DLD1 (cell line): ENCODE measurements around the gene ANKFY1.

ENCODE experiments used
- in situ Hi-C: cut with HindIII; loops from 2 replicates; pipeline ENCODE4 v1.10.0; 2017; ENCODE audit warnings: low sequenced_read_pairs

The ANKFY1 gene

DNA sequence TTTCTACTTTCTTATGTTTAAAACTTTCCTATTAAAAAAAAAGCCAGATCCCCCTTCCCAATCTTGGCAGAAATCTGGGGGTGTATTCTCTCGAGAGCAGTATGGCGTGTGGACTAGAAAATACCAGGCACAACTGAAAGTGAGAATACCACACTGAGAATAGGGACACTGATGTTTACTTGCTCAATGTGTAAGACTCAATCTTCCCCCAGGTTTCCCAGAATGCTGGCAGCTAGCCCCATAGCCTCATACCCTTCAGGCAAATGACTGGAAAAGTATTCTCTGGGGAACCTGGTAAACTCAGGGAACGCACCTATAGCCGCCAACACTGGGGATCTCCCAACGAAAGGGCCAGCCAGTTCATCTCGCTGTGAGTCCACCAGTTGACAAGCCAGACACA is 136.2 kb downstream of the ANKFY1 start:
- in situ Hi-C loops = no loop called here

DNA sequence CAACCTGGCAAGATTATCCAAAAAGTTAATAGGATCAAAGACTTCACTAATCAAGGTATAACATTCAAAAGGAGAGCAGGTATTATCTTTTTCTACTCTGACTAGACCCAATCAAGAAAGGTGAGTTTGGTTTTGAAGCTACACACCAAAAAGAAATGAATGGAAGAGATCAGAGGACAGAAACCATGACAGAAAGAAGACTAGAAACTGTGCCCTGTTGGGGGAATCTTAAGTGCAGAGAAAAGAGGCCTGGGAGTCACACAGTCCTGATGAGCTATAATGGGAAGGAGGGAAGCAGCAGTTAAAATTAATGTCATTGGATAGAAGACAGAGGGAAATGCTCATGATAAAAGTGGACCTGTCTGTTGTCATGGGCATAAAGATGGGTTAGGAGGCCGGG is 138.2 kb downstream of the ANKFY1 start:
- in situ Hi-C loops = no loop called here

DNA sequence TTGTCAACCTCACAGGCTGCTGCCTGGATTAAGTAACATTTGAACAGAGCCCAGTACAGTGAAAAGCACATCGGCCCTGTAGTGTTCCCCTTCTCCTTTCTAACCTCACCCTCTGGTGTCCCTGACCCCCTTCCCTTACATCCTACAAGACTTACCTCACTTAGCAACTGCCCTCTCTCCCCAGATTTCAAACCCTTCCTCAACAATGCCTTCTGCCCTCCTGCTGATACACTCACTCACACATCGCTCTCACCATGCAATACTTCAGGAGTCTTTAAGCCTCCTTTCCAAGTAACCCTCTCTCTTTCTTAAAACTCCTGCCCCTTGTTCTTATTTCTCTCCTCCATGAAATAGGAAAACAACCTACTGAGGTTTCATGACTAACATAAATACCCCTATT is 138.8 kb downstream of the ANKFY1 start:
- in situ Hi-C loops = no loop called here

DNA sequence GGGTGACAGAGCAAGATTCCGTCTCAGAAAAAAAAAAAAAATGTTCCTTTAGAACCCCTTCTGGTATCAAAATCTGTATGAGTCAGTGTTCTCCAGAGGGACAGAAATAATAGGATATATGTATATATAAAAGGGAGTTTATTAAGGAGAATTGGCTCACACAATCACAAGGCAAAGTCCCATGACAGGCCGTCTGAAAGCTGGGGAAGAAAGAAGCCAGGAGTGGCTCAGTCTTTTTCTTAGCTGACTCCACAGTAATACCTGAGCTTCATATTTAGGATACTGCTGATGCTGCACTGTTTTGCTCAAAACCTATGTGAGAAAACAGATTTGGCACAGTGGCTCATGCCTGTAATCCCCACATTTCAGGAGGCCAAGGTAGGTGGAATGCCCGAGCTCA is 143.4 kb downstream of the ANKFY1 start:
- in situ Hi-C loops = no loop called here

DNA sequence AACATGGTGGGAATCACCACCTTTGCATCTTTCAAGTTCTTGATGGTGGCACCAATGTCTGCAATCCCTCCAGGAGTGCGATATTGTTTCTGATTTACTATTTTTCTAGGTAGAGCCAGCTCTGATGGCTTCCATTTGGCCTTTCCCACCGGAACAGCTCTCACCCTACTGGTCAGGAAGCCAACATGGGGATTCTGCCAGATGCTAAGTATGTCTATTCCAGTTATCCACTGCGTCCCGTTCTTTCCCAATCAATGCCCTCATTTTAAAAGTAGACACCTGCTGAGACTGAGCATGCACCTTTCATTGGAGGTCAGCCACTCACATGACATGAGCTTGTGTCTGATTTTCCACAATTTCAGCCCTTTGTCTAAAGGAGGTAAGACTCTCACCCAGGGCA is 144.5 kb downstream of the ANKFY1 start:
- in situ Hi-C loops = no loop called here

DNA sequence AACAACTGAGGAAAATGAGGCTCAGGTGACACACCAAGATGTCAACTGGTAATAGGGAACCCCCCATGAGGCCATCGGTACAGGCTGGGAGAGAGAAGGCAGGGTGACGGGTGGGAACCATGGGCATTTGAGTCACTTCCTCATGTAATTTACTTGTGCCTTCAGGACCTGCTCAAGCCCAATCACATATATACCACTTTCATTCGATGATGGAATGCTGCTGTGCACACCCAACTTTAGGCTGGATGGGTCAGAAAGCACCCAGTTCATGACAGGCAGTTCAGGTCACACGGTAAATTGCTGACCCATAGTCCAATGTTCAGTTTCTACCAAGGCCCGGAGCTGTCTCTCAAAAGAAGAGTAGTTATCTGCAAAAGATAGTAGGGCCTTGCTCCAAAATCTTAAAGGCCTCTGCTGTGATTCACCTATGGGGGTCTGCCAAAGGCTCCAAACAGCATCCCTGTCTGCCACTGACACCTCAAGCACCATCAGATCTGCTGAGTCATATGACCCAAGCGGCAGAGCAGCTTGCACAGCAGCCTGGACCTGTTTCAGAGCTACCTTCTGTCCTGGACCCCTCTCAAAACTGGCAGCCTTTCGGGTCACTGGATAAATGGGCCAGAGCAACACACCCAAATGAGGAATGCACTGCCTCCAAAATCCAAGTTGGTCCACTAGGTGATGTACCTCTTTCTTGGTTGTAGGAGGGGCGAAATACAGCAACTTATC is 145.6 kb downstream of the ANKFY1 start:
- in situ Hi-C loops = no loop called here

DNA sequence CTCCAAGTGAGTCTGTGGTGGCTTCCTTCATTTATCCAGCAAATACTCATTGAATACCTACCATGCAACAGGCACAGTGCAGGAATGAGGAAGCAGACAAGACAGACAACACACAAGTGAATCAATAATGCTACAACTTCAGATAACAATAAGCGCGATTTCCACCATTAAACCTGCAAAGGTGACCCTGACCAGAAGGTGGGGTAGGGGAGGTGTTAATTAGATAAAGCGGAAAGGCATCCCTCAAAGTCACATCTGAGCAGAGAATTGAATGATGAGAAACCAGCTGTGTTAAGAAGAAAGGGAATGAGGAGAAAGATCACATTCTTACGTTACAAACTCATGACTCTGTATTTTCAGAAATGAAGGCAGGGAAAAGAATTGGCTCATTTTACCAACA is 147.3 kb downstream of the ANKFY1 start:
- in situ Hi-C loops = no loop called here
